Smooth muscle cell of bladder (primary cell): Measurements from ENCODE around the gene ACOT12. TPM values are rescaled to one million over a fixed set of nuclear protein-coding genes. Genes with fewer than 3 reads are reported as not detected.

ENCODE experiments used
- total RNA-seq: library from RNA; depleted of rRNA; stranded (reverse); fragments of >200 nt; gene quantifications from 2 replicates; pipeline ENCODE4 v1.2.3, GENCODE V29; 2014

ACOT12 gene
- 0.74 and 2.1 TPM in 2 replicates for total RNA-seq

DNA sequence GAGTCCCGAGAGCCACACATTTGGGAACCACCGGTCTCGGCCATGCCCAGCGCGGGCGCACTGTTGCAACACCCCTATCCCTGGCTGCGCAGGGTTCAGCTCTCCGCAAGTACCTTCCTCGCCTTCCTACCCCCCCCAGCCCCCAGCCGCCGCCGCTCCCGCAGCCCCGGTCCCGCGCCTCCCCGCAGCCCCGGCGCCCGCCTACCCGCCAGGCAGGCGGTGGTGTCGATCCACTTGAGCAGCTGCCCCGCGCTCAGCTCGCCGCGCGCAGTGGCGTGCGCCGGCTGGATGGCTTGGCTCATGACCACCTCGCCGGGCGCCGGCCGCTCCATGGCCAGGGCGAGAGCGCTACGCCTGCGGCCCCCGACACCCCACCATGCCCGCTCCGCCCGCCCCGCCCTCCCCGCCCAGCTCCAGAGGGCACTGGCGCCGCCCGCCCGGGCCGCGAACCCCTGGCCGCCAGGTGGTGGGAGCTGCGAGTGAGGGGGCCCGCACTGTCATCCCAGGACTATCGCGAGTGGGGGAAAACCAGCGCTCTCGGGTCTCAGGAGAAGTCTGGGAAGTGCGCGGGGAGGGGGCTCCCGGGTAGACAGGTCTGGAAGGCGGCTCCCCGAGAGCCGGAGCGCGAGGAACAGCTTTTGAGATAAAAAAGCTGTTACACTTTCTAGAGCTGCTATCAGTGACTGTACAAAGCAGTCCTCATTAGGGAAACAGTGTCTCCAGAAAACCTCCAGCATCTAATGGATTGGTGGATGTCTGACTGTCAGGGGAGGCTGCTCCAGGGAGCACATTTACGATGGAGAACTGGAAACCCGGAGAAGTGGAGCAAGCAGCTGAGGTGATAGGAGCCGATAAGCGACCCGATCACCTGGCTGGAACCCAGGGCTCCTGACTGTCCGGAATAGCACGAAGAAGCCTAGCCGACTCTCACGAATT is at the start of gene ACOT12:
TSS of gene ACOT12 (minus strand) at position 352 of the 936 bp plus-strand sequence. CDS start at position 332, 20 bp downstream.

DNA sequence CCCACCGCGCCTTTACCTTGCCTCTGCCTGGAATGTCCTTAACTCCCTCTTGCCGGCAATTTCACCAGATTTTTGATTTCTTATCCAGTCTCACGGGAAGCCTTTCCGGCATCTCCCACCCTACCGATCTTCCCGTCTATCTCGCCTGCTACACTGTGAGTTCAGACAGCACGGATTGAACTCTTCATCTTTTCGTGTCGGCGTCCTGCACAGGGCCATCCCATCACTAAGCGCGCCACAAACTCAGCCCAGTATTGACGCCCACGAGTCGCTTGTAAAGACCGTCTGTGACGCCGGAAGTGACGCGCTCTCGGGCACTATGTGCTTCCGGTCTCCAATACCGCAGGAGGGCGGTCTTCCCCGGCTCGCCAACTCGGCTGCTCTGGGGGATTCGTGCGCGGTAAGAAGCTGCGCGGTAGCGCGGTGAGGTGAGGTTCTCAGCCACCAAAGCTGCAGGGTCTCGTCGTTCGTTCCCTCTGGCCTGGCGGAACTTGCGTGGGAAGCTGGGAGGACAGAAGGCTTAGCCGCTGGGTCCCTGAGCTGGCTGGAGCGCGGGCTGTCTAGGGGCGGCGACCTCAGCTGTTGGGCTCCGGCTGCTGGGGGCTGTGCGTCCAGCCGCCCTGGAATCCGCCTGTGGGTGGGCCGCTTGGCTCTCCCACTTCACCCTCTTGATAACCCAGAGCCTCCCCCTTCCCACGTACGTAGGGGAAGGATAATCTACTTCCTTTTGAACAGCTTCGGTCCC is 92.5 kb downstream of the ACOT12 start, which contains the start of gene ZCCHC9:
TSS of gene ZCCHC9 (plus strand) at position 317 of the 745 bp plus-strand sequence. CDS start 3,171 bp downstream, outside the sequence.

Other genes starting within 250 kb of the ACOT12 start
- 4.1 and 17.4 TPM in 2 replicates for gene CKMT2, start 160.8 kb downstream of the ACOT12 start, total RNA-seq
- gene ZCCHC9, start 92.5 kb downstream of the ACOT12 start, total RNA-seq, result 33.7 and 39.8 TPM in 2 replicates